Karpas-422 (cell line): ENCODE measurements around the gene OR5B2. TPM values are rescaled to one million over a fixed set of nuclear protein-coding genes. Genes with fewer than 3 reads are reported as not detected.

Experiments used
- DNase-seq: peaks from one replicate; pipeline ENCODE4 v3.0.0-alpha.2; 2015
- H2AFZ ChIP-seq: fragments of 200-600 bp; sonication (generic); 2 replicates; pipeline ENCODE4 v1.6.1; 2014; ENCODE audit warnings: antibody characterized with exemption, low read length, mixed read lengths
- H3K27ac ChIP-seq: fragments of 200-600 bp; sonication (generic); 2 replicates; pipeline ENCODE4 v1.5.1; 2014; ENCODE audit warnings: mild to moderate bottlenecking, low read length, moderate library complexity
- H3K27me3 ChIP-seq: fragments of 200-600 bp; sonication (generic); 2 replicates; pipeline ENCODE4 v1.6.1; 2014; ENCODE audit warnings: low read length, mixed read lengths
- H3K36me3 ChIP-seq: fragments of 200-600 bp; sonication (generic); 2 replicates; pipeline ENCODE4 v1.6.1; 2014; ENCODE audit warnings: low read length, mixed read lengths; ENCODE audit not compliant: insufficient read depth
- H3K4me1 ChIP-seq: fragments of 200-600 bp; sonication (generic); 2 replicates; pipeline ENCODE4 v1.6.1; 2014; ENCODE audit warnings: mild to moderate bottlenecking, low read length, mixed read lengths
- H3K4me2 ChIP-seq: fragments of 200-600 bp; sonication (generic); 2 replicates; pipeline ENCODE4 v1.6.1; 2014; ENCODE audit warnings: low read length, low read depth, mild to moderate bottlenecking; ENCODE audit not compliant: poor library complexity, severe bottlenecking
- H3K4me3 ChIP-seq: fragments of 200-600 bp; sonication (generic); 2 replicates; pipeline ENCODE4 v1.5.1; 2014; ENCODE audit warnings: mild to moderate bottlenecking, antibody characterized with exemption, low read length, mixed read lengths
- H3K79me2 ChIP-seq: fragments of 200-600 bp; sonication (generic); 2 replicates; pipeline ENCODE4 v1.6.1; 2014; ENCODE audit warnings: mild to moderate bottlenecking, low read length, mixed read lengths
- H3K9ac ChIP-seq: fragments of 200-600 bp; sonication (generic); 2 replicates; pipeline ENCODE4 v1.6.0; 2014; ENCODE audit warnings: low read length
- H3K9me2 ChIP-seq: fragments of 200-600 bp; sonication (generic), shearing (Covaris generic); replicated peaks from 2 replicates; pipeline ENCODE4 v1.6.0; 2014; ENCODE audit warnings: mild to moderate bottlenecking, low read length, moderate library complexity; ENCODE audit not compliant: insufficient read depth
- H3K9me3 ChIP-seq: fragments of 300-700, 200-600 bp; sonication (generic); 2 replicates; pipeline ENCODE4 v1.6.1; 2014; ENCODE audit warnings: low read length, mixed read lengths
- H4K20me1 ChIP-seq: fragments of 200-600 bp; sonication (generic); 2 replicates; pipeline ENCODE4 v1.6.1; 2014; ENCODE audit warnings: mild to moderate bottlenecking, antibody characterized with exemption, low read length, low read depth; ENCODE audit not compliant: insufficient read depth
- total RNA-seq: library from RNA; depleted of rRNA; stranded (reverse); fragments of >200 nt; shearing (Covaris generic); gene quantifications from 2 replicates; pipeline ENCODE4 v1.2.3, GENCODE V29; 2014; ENCODE audit warnings: low replicate concordance; rRNA removed

The OR5B2 gene
- total RNA-seq, 1 experiment from 2014 or later: not detected

DNA sequence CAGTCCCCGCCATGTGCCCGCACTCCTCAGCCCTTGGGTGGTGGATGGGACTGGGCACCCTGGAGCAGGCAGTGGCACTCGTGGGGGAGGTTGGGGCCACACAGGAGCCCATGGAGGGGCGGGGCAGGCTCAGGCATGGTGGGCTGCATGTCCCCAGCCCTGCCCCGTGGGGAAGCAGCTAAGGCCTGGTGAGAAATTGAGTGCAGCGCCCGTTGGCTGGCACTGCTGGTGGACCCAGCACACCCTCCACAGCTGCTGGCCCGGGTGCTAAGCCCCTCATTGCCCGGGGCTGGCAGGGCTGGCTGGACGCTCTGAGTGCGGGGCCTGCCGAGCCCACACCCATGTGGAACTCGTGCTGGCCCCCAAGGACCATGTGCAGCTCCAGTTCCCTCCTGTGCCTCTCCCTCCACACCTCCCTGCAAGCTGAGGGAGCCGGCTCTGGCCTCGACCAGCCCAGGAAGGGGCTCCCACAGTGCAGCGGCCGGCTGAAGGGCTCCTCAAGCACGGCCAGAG, 37.3 kb downstream of the OR5B2 start:
- no peak overlapping the region for H3K27ac ChIP-seq

More for the DNA sequence above, 37.3 kb downstream of the OR5B2 start:
- no peaks in the 10 kb centered on the region for H3K27me3 ChIP-seq
- H3K79me2 ChIP-seq: no peaks in the 10 kb centered on the region
- no peaks in the 10 kb centered on the region for H3K36me3 ChIP-seq
- no peak overlapping the region for H3K9ac ChIP-seq
- no peaks in the 10 kb centered on the region for H3K9me3 ChIP-seq
- H3K4me2 ChIP-seq: no peak overlapping the region
- no peak for DNase-seq
- no peaks in the 10 kb centered on the region for H4K20me1 ChIP-seq
- H3K4me3 ChIP-seq: no peak overlapping the region
- no peaks in the 10 kb centered on the region for H3K4me1 ChIP-seq
- H2AFZ ChIP-seq: no peak overlapping the region
- H3K9me2 ChIP-seq: no peaks in the 10 kb centered on the region

Other genes with a start within 250 kb of the OR5B2 start
- not detected in 2 replicates for gene OR9Q2, start 239.1 kb downstream of the OR5B2 start, total RNA-seq
- gene OR1S2, start 224.0 kb downstream of the OR5B2 start, total RNA-seq: not detected in 2 replicates
- gene OR1S1, start 215.4 kb downstream of the OR5B2 start, total RNA-seq: not detected in 2 replicates
- not detected in 2 replicates for gene OR10Q1, start 199.2 kb downstream of the OR5B2 start, total RNA-seq
- gene OR10W1, start 159.9 kb downstream of the OR5B2 start, total RNA-seq: not detected in 2 replicates
- gene OR5B17, start 69.1 kb downstream of the OR5B2 start, total RNA-seq: not detected in 2 replicates
- gene OR5B3, start 21.2 kb downstream of the OR5B2 start, total RNA-seq: not detected in 2 replicates
- 0.26 TPM in 1 of 2 replicates, not detected in the other for gene OR5B12, start 14.1 kb upstream of the OR5B2 start, total RNA-seq
- 1.9 and 9.3 TPM in 2 replicates for gene OR5B21, start 80.0 kb upstream of the OR5B2 start, total RNA-seq
- 127 and 179 TPM in 2 replicates for gene LPXN, start 147.7 kb upstream of the OR5B2 start, total RNA-seq
- 30.7 and 49.4 TPM in 2 replicates for gene ZFP91, start 150.9 kb upstream of the OR5B2 start, total RNA-seq
- 0.76 and 4.1 TPM in 2 replicates for gene CNTF, start 194.5 kb upstream of the OR5B2 start, total RNA-seq